ENCODE results near the gene KCNQ1. TPM values are rescaled to one million over a fixed set of nuclear protein-coding genes. Genes with fewer than 3 reads are reported as not detected.

KCNQ1 gene
- total RNA-seq, 1 donor from 2014 or later, result 1.6 TPM

DNA sequence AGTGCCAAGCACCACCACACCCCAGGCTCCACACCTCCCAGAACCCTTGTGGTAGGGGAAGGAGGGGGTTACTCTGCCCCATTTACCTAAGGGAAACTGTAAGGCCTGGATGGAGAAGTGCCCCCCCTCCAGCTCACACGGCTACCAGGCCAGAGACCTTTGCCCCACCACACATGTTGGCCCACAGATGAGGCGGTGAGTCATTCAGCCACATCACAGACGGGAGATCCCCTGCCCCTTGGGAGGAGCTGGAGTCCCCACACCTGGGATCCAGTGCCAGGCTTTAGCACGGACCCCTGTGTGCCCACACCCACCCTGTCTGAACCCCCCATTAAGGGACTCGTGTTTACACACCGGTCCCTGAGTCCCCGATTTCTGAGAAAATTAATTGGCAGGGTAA lies 415.8 kb downstream of the KCNQ1 start:
- TF ChIP-seq, protein P1, sequence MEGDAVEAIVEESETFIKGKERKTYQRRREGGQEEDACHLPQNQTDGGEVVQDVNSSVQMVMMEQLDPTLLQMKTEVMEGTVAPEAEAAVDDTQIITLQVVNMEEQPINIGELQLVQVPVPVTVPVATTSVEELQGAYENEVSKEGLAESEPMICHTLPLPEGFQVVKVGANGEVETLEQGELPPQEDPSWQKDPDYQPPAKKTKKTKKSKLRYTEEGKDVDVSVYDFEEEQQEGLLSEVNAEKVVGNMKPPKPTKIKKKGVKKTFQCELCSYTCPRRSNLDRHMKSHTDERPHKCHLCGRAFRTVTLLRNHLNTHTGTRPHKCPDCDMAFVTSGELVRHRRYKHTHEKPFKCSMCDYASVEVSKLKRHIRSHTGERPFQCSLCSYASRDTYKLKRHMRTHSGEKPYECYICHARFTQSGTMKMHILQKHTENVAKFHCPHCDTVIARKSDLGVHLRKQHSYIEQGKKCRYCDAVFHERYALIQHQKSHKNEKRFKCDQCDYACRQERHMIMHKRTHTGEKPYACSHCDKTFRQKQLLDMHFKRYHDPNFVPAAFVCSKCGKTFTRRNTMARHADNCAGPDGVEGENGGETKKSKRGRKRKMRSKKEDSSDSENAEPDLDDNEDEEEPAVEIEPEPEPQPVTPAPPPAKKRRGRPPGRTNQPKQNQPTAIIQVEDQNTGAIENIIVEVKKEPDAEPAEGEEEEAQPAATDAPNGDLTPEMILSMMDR (IDR thresholded peaks at IDR 0.05; ENCODE audit: insufficient read depth, low read length, severe bottlenecking), result no peak
- Histone ChIP-seq H3K27me3 (ENCODE audit: control insufficient read depth, insufficient read depth, low read length) (peaks cover 9% of the 10 kb centered on the region), H3K36me3 (ENCODE audit: control insufficient read depth, insufficient read depth, low read length) (no peaks in the 10 kb centered on the region), H3K4me3 (ENCODE audit: low read depth, low read length) (no peak overlapping the region)
- FAIRE-seq, result no peak
- no peak for DNase-seq (ENCODE audit: low read depth)

DNA sequence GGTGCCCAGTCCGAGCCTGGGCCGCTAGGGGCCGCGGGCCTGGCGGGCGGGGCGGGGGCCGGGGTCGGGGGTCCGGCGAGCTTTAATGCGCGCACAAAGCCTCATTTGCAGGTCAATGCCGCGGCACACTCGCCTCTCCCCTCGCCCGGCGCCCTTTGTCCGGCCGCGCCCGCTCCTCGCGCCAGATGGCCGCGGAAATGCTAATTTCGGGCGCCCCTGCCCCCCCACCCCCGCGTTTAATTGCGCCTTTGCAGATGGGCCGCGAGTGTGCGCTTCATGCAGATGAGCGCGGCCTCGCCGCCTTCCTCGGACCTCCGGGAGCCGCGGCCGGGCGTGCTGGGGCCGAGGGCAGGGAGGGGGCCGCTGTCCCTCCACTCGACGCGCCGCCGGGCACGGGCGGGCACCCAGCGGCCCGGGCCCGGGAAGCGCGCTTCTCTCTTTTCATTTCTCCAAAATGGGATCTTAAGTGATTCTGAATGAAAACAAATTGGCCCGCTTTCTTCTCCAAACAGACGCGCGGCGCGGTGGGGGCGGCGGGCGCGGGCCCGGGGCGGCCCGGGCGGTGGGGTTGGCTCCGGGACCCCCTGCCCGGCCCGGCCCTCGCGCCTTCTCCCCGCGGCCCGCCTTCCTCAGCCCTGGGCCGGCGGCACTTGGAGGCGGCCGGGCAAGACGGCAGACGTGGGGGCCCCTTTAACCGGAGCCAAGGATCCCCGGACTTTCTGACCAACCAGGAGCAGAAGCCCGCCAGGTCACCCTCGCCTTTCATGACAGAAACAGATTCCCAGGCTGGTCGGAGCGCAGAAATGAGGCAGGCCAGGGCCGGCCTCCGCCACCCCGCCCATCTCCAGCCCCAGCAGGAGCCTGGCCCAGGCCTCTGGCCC lies 417.8 kb downstream of the KCNQ1 start:
- H3K4me3 ChIP-seq (ENCODE audit: low read depth, low read length), result no peak overlapping the region
- no peak for FAIRE-seq
- no peak for DNase-seq (ENCODE audit: low read depth)
- no peaks in the 10 kb centered on the region for H3K36me3 ChIP-seq (ENCODE audit: control insufficient read depth, insufficient read depth, low read length)
- TF ChIP-seq, protein P1 (IDR thresholded peaks at IDR 0.05; ENCODE audit: insufficient read depth, low read length, severe bottlenecking), result no peak
- H3K27me3 ChIP-seq (ENCODE audit: control insufficient read depth, insufficient read depth, low read length), result peaks cover 9% of the 10 kb centered on the region

DNA sequence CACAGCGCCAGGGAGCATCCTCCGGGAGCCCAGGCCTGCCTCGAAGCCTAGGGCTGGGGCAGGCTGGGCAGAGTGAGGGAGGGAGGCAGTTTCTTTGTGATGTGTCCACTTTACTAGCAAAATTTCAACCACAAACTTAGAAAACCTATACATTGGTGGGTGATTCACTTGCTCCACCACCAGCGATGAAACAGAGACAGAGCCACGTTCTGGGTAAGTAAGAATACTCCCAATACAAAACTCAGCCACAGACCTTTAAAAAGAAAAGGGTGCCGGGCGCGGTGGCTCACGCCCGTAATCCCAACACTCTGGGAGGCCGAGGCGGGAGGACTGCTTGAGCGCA lies 418.4 kb downstream of the KCNQ1 start:
- no peak for FAIRE-seq
- DNase-seq (ENCODE audit: low read depth), result no peak
- TF ChIP-seq, protein P1 (IDR thresholded peaks at IDR 0.05; ENCODE audit: insufficient read depth, low read length, severe bottlenecking), result no peak
- peaks cover 9% of the 10 kb centered on the region for H3K27me3 ChIP-seq (ENCODE audit: control insufficient read depth, insufficient read depth, low read length)
- H3K4me3 ChIP-seq (ENCODE audit: low read depth, low read length), result no peak overlapping the region
- no peaks in the 10 kb centered on the region for H3K36me3 ChIP-seq (ENCODE audit: control insufficient read depth, insufficient read depth, low read length)

DNA sequence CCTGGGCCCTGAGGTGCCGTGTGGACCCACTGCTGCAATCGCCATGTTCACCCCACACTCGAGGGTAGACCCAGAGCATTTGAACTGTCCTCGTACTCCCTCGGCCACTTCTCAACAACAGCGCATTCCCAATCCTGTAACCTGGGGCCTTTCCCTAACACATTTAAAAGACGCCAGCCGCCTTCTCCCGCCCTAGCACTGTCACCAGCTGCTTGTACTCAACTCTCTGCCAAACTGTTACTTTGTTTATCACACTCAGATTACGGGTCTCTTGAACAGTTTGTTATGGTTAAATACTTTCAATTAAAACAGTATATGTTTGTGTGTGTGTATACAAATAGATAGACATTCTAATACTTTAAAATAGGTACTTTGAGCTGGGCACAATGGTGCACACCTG lies 420.1 kb downstream of the KCNQ1 start:
- DNase-seq (ENCODE audit: low read depth), result no peak
- TF ChIP-seq, protein P1 (IDR thresholded peaks at IDR 0.05; ENCODE audit: insufficient read depth, low read length, severe bottlenecking), result no peak
- no peak for FAIRE-seq
- peaks cover 12% of the 10 kb centered on the region for H3K27me3 ChIP-seq (ENCODE audit: control insufficient read depth, insufficient read depth, low read length)
- H3K4me3 ChIP-seq (ENCODE audit: low read depth, low read length), result no peak overlapping the region
- H3K36me3 ChIP-seq (ENCODE audit: control insufficient read depth, insufficient read depth, low read length), result no peaks in the 10 kb centered on the region

DNA sequence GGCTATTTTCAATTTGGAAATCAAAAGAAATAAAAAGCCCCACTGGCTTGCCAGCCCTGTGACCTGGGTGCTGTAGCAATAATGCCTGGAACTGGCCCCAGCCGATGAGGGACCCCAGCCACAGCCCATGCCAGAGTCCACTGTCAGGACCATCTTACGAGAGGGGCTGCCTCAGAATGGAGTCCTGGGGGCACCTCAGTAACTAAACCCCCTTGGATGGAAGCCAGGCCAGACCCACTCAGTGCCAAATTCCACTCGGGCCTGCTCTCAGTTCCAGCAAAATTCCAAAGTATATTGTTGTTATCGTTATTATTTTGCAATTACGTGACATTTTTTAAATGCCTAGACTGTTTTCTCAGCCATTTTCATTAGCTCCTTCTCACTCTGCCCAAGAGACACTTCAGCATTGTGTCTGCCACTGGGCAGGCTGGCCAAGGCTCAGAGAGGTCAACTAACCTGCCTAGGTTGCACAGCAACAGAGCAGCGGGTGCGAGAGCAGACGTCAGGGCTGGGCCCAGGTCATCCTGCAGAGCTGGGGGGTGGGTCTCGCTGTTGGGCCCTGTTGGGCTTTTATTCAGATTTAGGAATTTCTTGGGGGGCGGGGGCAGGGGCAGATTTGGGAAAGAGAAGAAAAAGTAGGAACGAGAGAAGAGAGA lies 421.2 kb downstream of the KCNQ1 start:
- no peaks in the 10 kb centered on the region for H3K36me3 ChIP-seq (ENCODE audit: control insufficient read depth, insufficient read depth, low read length)
- H3K27me3 ChIP-seq (ENCODE audit: control insufficient read depth, insufficient read depth, low read length), result peaks cover 16% of the 10 kb centered on the region
- TF ChIP-seq, protein P1 (IDR thresholded peaks at IDR 0.05; ENCODE audit: insufficient read depth, low read length, severe bottlenecking), result no peak
- H3K4me3 ChIP-seq (ENCODE audit: low read depth, low read length), result no peak overlapping the region
- DNase-seq (ENCODE audit: low read depth) (no peak), FAIRE-seq (no peak)

Data from bronchial epithelial cell (primary cell).